GM21367 (cell line): ENCODE measurements around the gene GREB1.

ENCODE experiments used
- ATAC-seq: cut with Tn5 transposase; IDR thresholded peaks from one replicate; pipeline ENCODE4 v1.9.1; 2021; ENCODE audit not compliant: unreplicated experiment

Gene GREB1

DNA sequence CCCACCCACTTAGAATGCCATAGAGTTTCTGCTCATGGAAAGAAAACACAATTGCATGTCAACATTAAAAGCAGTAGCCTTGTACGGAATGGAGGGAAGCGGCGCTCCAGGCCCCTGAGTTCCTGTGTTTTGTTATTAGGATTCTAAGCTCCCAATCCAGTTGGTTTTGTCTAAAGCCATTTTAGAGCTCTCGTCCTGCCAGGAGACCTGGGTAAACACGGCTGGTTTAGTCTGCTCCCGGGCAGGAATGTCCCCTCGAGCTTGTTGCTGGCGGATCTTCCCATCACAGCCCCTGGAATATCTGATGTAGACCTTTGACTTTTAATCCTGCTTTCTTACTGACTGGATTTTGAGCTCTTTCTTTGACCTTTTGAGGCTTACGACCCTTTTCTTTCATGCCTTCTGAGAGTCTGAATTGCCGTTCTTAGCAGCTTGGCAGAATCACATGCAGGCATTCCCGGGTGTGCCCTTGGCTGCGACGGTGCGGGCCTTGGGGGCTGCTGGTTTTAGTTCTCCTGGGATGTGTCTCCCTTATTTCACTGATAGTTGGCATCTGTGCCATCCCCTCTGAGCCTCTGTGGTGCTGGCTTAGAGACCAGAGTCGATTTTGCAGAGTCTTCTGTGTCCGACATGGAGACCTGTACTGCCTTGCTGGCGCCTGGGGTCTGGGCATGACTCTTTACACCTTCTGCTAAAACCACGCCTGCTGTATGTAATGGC lies 25.4 kb downstream of the GREB1 start:
- ATAC-seq = no peak

DNA sequence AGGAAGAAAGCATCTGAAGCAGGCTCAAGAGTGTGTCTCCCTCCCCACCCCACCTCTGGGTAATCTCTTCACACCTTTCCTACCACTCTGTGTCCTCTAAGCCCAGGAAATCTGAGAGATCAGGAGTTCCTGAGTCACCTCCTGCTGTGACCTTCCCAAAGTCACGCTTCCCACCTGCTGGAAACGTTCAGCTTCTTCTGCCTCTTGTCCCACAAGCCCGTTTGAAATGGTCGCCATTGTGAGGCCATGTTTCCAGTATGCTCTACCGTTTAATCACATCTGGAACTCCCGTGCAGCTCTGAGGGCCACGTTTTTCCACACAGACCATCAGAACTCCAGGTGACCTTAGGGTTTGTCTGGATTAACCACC lies 25.9 kb downstream of the GREB1 start:
- ATAC-seq = no peak

DNA sequence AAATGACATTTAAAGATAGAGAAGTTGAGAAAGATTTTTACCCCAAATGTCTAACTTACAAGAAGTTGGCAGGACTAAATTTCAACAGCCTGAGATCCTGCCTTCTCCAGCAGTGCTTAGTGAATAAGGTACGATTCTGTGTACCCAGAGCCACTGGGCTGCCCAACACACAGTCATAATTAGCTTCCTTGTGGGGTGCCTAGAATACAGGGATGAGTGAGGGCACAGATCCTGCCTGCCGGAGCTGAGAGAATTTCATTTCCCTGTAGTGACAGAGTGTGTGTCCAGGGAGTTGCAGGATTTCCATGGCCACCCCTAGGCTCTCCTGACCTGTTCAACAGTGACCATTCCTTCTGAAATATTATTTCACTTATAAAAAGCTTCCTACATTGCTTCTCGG lies 27.0 kb downstream of the GREB1 start:
- ATAC-seq = no peak

DNA sequence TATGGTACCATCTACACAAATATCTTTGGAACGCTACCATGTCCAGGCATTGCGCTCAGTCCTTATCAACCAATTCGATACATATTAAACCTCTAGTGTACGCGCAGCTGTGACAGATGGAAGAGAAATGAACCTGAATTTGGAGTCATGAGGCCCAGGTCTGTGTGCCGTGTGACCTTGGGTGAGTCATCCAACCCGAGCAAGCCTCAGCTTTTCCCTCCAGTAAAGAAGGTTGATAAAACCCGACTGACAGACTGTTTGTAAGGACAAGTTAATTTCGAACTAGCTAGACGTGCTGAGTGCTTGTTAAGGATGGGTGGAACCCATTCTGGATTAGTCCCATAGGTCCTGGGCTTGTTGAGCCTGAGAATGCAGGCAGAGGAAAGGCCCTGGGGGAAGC lies 28.2 kb downstream of the GREB1 start:
- ATAC-seq = no peak

DNA sequence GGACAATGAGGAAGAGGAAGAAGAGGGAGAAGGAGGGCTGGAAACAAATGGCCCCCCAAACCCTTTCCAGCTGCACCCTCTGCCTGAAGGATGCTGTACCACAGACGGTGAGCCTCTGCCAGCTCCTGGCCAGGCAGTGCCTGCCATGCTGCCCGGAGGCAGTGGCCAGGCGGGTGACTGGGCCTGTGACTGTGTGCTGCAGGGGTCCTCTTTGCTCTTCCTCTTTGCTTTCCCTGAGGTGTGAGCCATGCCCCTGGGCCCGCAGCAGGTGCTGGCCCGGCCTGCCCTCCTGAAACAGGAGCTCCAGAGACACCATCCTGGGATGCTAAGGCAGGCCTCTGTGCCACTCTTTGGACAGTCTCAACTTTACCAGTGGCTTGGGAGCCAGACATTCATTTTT lies 28.6 kb downstream of the GREB1 start:
- no peak for ATAC-seq

DNA sequence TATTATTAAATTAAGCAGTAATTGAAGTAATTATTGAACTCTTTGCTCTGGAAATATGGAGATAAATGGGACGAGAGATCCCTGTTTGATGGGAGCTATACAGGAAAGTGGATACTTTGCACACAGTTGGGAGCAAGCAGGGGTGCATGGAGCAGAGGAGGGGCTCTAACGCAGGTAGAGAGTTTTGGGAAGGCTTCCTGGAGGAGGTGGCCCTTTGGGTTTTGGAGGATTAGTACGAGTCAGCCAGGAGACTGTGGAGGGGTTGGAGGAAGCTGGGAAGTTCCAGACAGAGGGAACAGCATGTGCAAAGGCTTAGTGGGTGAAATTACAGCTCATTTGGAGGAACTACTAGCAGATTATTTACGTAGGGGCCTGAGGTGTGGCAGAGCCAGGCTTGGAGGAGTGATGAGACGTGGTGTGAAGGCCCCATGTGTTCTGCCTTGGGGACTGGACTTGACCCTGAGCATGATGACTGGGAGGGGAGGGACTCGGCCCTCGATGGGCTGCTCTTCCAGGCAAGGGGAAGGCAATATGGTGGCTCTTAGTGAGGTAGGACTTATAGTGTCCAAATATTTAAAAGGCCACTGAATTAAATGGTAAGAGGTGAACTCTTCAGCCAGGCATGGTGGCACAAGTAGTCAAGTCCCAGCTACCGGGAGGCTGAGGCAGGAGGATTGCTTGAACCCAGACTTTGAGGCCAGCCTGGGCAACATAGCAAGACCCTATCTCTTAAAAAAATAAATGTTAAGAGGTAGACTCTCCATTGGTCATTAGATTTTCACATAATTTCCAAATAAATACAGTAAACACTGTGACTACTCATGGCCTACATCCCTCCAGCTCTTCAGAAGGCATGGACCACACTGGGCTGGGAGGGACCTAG lies 30.2 kb downstream of the GREB1 start:
- ATAC-seq = no peak

DNA sequence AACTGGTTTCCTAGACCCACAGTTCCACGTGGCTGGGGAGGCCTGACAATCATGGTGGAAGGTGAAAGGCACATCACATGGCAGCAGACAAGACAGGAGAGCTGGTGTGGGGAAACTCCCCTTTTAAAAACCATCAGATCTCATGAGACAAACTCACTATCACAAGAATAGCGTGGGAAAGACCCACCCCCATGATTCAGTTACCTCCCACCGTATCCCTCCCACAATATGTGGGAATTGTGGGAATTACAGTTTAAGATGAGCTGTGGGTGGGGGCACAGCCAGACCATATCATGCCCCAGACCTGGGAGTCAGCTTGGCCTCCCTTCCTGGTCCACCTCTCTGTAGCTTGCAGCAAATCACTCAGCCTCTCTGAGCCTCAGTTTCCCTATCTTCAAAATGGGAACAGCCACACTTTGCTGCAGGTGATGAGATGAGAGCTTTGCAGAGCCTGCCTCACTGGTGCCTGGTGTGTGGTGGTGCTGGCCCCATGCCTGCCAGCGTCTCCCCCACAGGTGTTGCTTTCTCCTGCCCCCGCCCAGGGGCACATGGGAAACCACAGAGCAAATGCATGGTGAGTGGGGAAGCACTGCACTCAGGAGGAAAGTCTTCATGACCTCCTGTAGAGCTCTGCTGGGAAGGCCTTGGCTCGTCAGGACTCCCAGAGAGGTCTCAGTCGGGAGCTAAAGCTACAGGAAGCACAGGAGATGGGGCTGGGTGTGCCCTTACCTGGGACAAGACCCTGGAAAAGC lies 31.1 kb downstream of the GREB1 start:
- ATAC-seq = no peak

DNA sequence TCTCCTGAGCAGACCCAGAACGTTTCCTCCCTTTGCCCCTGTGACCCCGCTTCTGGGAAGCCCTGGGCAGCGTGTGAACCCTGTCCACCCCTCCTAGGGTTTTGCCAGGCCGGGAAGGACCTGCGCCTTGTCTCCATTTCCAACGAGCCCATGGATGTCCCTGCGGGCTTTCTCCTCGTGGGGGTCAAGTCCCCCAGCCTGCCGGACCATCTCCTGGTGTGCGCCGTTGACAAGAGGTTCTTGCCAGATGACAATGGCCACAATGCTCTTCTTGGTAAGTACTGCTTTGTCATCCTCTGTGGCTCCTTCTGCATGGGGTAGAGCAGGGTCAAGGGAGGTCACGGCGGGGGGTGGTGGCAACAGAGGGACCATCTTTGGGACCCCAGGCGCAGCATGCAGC lies 32.5 kb downstream of the GREB1 start:
- no peak for ATAC-seq

DNA sequence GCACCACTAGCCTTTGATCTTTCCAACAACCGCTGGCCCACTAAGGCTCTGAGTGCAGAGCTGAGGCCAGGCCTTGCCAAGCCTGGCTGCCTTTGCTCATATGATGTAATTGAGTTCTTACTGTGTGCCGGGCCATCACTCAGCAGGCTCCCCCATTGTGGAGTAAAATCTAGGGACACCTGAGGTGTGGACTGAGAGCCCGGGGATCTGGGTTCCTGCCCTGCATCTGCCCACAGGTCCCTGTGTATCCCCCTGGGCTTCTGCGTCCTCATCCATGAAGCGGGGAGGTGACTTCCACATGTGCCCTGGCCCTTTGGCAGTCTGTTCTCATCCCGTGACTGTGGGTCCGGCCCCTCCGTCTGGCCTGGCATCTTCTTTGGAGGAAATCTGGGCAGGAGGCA lies 33.8 kb downstream of the GREB1 start:
- ATAC-seq = no peak

DNA sequence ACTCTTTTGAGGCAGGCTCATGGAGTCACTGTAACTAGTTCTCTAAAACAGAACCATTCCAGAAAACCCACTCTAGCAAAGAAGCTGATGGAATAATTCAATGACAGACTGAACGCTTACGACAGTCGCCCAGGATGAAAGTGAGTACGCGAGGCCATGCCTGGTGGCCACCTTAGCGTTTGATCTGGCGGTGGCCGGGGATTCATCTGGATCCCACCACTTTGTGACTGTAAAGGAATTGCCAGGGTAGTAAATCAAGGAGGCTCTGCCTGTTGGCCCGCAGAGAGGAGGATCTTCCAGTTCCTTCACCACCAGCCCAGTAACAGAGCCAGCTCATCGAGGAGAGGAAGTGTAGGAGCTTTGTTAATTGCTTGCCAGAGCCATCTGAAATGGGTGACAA lies 34.6 kb downstream of the GREB1 start:
- no peak for ATAC-seq

DNA sequence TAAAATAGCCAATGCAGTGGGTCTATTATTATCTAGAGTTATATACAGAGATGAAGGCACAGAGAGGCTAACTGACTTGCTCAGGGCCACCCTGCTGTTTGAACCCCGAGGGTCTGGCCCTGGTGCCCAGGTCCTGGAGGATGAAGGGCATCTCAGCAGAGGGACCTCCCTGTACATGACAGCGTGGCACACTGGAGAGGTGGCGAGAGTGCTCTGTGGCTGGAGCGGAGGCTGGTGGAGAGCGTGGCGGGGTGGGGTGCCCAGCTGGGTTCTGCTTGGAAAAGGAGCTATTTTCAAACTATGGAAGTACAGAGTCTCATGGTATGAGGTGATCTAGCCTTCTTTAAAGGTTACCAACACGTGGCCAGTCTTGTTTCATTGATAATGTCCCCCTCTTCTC lies 35.8 kb downstream of the GREB1 start:
- no peak for ATAC-seq

DNA sequence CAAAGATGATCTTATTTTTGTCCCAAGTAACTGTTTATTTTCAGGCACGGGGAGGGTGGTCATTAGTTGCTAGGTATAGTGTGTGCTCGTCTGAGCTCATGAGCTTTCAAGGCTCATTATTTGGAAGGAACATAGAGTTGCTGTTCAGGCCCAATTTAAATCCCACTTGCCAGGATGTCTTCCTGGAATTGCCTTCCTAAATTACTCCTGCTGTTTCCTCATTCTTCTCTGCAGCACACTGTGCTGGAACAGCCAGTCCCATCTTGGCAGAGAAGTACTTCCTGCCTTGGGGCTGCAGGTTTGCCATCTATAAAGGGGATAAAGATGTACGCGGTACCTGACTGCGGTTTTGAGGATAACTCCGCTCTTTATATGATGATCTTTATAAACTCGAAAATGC lies 37.3 kb downstream of the GREB1 start:
- ATAC-seq = no peak

DNA sequence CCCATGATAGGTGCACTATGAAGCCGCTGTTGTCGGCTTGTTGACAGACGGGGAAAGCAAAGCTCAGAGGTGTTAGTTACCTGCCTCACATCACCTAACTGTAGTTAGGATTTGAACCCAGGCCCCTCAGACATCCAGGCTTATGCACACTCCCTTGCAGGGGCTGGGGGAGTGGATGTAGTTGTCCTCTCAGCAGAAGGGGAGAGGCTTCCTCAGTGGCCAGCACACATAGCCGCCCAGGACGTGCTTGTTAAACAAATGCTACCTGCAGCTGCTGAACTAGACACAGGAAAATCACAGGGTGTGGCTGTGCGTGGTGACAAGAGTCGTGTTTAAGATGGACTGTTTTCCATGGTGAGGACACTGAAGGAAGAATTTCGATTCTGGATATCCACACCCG lies 39.2 kb downstream of the GREB1 start:
- no peak for ATAC-seq

DNA sequence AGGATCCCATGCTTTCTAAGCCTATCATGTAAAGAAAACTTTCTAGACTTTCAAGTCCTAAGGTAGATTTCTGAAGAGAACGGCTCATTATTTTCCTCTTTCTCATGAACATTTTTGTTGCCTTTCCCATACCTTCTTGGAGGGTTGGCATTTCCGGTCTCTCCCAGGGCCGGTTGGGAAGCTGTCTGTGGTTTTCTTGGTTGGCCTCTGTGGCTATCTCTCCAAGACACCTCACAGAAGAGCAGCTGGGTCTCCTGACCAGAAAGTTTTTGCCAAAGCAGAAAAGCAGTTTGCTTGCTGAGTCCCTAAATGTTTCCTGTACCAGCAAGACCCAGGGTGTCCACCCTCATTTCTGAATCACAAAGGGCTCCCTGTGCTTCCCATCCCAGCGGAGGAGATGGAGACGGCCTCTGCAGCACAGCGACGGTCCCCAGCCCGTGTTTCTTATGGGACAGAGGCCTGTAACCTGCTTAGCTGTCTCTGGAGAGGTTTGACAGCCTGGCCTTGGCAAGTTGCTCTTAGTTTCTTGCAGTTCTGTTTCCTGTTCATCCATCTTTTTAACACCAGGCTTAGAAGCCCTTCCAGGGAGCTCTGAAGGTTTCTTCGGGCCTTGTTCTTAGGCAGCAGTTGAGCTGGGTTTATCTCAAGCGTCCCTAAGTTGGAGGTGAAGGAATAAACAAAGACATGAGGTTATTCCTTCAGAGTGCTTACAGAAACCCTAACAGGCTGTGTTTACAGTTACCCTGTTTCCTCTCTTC lies 39.8 kb downstream of the GREB1 start:
- no peak for ATAC-seq

DNA sequence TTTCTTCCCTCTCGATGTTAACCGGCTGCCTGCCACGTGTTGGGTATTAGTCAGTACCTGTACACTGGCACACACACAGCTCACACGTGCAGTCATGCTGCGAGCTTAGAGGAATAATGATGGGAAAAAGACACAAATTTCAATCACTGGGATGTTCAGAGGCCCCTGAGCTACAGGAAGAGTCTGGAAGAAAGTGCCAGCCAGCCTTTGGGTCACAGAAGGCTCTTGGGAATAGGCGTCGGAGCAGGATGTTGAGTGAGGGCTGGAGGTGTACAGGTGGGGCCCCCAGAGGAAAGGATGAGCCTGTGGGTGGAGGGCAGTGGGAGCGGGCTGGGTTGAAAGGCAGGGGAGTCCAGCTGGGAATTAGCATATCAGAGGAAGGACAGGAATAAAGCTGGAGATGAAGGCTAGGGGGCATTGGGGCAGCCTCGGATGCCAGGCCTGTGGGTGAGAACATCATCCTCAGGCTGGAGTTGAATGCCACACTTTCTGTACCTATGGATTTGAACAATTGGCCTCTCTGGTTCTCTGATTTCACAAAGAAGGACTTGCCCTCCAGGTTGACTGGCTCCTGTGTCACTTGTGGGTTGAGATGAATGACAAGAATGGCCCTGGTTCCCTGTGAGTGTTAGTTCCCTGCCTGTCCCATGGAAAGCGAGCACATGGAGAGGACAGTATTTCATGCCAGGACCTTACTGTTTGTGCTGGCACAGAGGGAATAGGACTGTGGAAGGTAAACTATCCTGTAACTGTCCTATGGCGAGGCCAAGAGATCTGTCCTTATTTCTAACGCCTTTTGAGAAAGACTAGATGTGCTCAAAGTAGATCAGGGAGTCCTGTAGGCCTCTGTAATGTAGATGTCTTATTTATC lies 40.6 kb downstream of the GREB1 start:
- no peak for ATAC-seq

DNA sequence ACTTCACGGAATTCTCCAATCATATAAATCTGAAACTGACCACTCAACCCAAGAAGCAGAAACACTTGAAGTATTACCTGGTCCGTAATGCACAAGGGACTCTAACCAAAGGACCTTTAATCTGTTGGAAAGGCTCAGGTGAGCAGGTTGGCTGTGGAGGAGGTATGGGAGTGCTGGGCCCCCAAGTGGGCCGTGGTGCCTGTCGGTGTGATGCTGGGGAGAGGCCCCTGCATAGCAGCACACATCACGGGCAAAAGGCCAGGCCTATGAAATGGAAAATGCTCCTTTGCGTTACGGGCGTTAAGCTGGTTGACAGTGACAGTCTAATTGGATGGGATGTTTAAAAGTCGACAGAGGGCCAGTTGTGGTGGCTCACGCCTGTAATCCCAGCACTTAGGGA lies 42.6 kb downstream of the GREB1 start:
- no peak for ATAC-seq

DNA sequence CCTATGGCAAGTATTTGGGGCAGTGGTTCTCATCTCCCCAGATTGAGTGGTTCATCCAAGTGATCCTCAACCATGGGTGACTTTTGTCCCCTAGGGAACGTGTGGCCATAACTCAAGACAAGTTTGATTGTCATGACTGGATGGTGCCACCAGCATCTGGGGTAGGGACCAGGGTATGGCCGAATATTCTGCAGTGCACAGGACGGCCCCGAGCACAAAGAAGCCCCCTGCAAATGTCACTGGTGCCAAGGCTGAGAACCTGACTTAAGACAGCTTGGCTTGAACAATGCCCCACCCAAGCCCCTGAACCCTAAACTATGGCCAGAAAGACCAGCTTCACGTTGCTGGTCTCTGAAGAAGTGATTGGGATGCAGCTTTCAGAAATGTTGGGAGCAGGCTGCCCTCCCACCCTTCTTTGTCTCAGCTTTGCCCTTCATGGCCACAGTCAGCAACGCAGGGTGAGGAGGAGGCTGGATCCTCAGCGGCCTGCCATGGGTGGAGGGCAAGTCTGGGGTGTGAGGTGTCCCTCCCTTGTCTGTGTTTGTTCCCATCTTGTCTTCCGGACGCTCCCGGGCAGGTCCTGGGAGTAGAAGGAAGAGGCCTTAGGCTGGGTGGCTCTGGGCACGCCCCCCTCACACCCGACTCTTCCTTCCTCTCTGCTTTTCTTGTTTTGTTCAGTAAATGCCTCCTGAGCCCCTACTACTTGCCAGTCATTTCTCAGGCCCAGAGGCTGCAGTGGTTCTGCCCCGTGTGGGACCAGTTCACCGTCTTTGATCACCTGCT lies 43.4 kb downstream of the GREB1 start:
- ATAC-seq = no peak

DNA sequence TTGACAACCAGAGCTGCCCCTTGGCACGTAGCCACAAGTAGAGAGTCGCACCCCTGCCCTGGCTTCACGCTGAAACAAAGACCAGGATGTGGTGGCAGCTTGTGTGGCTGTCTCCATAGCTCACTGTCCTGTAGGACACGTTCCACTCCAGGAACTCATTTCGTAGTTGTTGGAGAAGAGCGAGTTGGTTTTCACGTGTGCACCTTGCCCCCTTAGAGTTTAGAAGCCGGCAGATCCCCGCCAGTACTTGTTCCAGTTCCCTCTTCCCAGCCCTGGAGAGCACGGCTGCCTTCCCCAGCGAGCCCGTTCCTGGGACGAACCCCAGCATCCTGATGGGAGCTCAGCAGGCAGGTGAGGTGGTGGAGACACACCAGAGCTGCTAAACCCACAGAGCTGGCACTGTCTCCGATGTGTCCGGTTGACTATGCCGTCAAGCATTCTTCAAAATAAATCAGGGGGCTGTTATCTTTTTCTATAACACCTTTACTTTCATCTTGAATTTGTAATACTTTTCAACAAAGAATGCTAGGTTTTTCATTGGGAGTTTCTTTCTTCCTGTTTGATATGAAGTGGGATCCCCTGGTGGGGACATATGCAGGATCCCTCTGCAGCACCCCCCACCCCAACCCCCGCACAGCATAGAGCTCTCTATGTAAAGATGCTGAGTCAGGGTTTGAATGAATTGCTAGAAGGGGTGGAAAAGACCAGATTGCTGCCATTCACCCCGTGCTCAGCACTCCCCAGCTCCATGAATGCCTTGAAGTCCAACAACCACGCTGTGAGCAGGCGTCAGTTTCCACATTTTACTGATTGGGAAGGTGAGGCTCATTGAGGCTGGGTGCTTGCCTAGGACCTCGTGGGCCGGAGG lies 44.5 kb downstream of the GREB1 start:
- no peak for ATAC-seq
